ENCODE results near the gene NRP1. TPM values are rescaled to one million over a fixed set of nuclear protein-coding genes. Genes with fewer than 3 reads are reported as not detected.

The NRP1 gene
- polyA plus RNA-seq, 2 of the 4 experiments (the other 2 are of a cell fraction) = 121 to 259 TPM

GRCh38 chr10:33288127-33288526, 46.3 kb downstream of the NRP1 start:
- Histone ChIP-seq H3K4me2 (peak overlapping the region; percentile 47), H3K4me1 (peaks cover 96% of the 10 kb centered on the region), H3K27ac (peak overlapping the region in 1 of 2 experiments; percentile 67; a peak in 4 of 6 replicates), H3K4me3 (no peak overlapping the region), H3K9me3 (no peaks in the 10 kb centered on the region)
- DNase-seq (ENCODE audit: low read depth in 1 of 2, low spot score in 1 of 2) (no peak), ATAC-seq (no peak), FAIRE-seq (no peak)
- no peak for TF ChIP-seq NR3C1 (IDR thresholded peaks at IDR 0.05)
- 94% methylated on average over 3 of the region's 3 CpGs for WGBS (ENCODE audit: missing lambda C conversion rate)
- ChIA-PET POLR2A (no interaction called here), CTCF (interaction anchor here (0.6 to 3.2 kb wide), 4 partner anchors 17 to 1350 kb away, joined by 3 to 11 read pairs (median 4); no protein-coding TSS in a partner anchor)

- CTCF ChIA-PET = interaction anchor here (0.7 to 3.2 kb wide), 5 partner anchors 13 to 1351 kb away, joined by 3 to 11 read pairs (median 3); no protein-coding TSS in a partner anchor
- FAIRE-seq (peak; percentile 7), ATAC-seq (no peak), DNase-seq (ENCODE audit: low read depth in 1 of 2, low spot score in 1 of 2) (no peak)
- no peaks in the 10 kb centered on the region for H3K9me3 ChIP-seq
- 37% methylated on average over 2 of the region's 2 CpGs for WGBS (ENCODE audit: missing lambda C conversion rate)
- H3K4me2 ChIP-seq = peak overlapping the region; percentile 47
- POLR2A ChIA-PET = no interaction called here
- H3K4me3 ChIP-seq = no peak overlapping the region
- no peak for TF ChIP-seq KDM1A (IDR thresholded peaks at IDR 0.05; ENCODE audit: low read depth)
- no peak for TF ChIP-seq NFE2L2 (conservative IDR thresholded peaks at IDR 0.05; ENCODE audit: low read length)
- TF ChIP-seq, protein P1, sequence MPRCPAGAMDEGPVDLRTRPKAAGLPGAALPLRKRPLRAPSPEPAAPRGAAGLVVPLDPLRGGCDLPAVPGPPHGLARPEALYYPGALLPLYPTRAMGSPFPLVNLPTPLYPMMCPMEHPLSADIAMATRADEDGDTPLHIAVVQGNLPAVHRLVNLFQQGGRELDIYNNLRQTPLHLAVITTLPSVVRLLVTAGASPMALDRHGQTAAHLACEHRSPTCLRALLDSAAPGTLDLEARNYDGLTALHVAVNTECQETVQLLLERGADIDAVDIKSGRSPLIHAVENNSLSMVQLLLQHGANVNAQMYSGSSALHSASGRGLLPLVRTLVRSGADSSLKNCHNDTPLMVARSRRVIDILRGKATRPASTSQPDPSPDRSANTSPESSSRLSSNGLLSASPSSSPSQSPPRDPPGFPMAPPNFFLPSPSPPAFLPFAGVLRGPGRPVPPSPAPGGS (IDR thresholded peaks at IDR 0.05) = no peak
- TF ChIP-seq RARB (CRISPR knock-in tag; IDR thresholded peaks at IDR 0.05) = no peak
- no peak for TF ChIP-seq HOXB5 (CRISPR knock-in tag; IDR thresholded peaks at IDR 0.05)
- no peak for TF ChIP-seq CBX8 (IDR thresholded peaks at IDR 0.05)
- peaks cover 86% of the 10 kb centered on the region for H3K4me1 ChIP-seq
- peak overlapping the region in 1 of 2 experiments; percentile 67; a peak in 2 of 6 replicates for H3K27ac ChIP-seq
Observed at GRCh38 chr10:33287112-33287511, 47.4 kb downstream of the NRP1 start.

- TF ChIP-seq SREBF2 (IDR thresholded peaks at IDR 0.05) (no peak), MAZ (IDR thresholded peaks at IDR 0.05; ENCODE audit: borderline replicate concordance, low read depth, low read length) (no peak), HEYL (CRISPR knock-in tag; IDR thresholded peaks at IDR 0.05) (no peak), EHMT2 (IDR thresholded peaks at IDR 0.05; ENCODE audit: low read depth) (no peak), KDM5A (IDR thresholded peaks at IDR 0.05) (no peak)
- ATAC-seq (peak in 1 of 2 experiments; percentile 15; a peak in 2 of 6 replicates), FAIRE-seq (no peak), DNase-seq (ENCODE audit: low read depth in 1 of 2, low spot score in 1 of 2) (no peak)
- Histone ChIP-seq H3K9me3 (no peaks in the 10 kb centered on the region), H3K4me1 (peaks cover 78% of the 10 kb centered on the region), H3K27ac (peak overlapping the region in 1 of 2 experiments; percentile 15; a peak in 3 of 6 replicates), H3K4me2 (peak overlapping the region; percentile 47; the same call in 2 of the 3 replicates), H3K4me3 (no peak overlapping the region)
- ChIA-PET POLR2A (no interaction called here), CTCF (interaction anchor here (0.7 to 3.2 kb wide), 3 partner anchors 13 to 93 kb away, joined by 3 to 11 read pairs (median 3); no protein-coding TSS in a partner anchor)
- WGBS (ENCODE audit: missing lambda C conversion rate) = 77% methylated on average over 4 of the region's 4 CpGs
Observed at GRCh38 chr10:33286157-33286934, 48.1 kb downstream of the NRP1 start.

- H3K4me1 ChIP-seq = peaks cover 74% of the 10 kb centered on the region
- no peak for FAIRE-seq
- no peak for TF ChIP-seq ZC3H11A (IDR thresholded peaks at IDR 0.05)
- TF ChIP-seq ZSCAN20 (CRISPR knock-in tag; IDR thresholded peaks at IDR 0.05) = no peak
- 0 out of 2 replicates have a peak, but pooled peaks have one; percentile 22 for TF ChIP-seq TP53 (CRISPR knock-in tag; IDR thresholded peaks at IDR 0.05)
Observed at GRCh38 chr10:33284945-33285344, 49.5 kb downstream of the NRP1 start.

More at GRCh38 chr10:33284945-33285344, 49.5 kb downstream of the NRP1 start:
- 0 out of 3 replicates have a peak overlapping the region, but pooled peaks have one; percentile 12 for H3K4me2 ChIP-seq
- H3K27ac ChIP-seq = no peak overlapping the region; a peak in 1 of 6 replicates
- no peak for ATAC-seq
- H3K4me3 ChIP-seq = no peak overlapping the region
- CTCF ChIA-PET = interaction anchor here (2.3 kb wide), 1 partner anchor 92 kb away, joined by 6 read pairs; no protein-coding TSS in a partner anchor
- DNase-seq (ENCODE audit: low read depth in 1 of 2, low spot score in 1 of 2) = no peak
- no peaks in the 10 kb centered on the region for H3K9me3 ChIP-seq
- 91% methylated on average over 2 of the region's 2 CpGs for WGBS (ENCODE audit: missing lambda C conversion rate)
- POLR2A ChIA-PET = interaction anchor here (1.5 kb wide), 1 partner anchor 11 kb away, joined by 5 read pairs; no protein-coding TSS in a partner anchor
